HG03060 (cell line): ENCODE data around the gene CDK16.

Experiments
- ATAC-seq: cut with Tn5 transposase; IDR thresholded peaks from one replicate; pipeline ENCODE4 v1.9.1; 2021; ENCODE audit warnings: low read depth, moderate number of reproducible peaks; ENCODE audit not compliant: unreplicated experiment

CDK16 gene

GRCh38 chrX:47184486-47184885, 34.0 kb upstream of the CDK16 start:
- ATAC-seq = no peak

- no peak for ATAC-seq
Observed at GRCh38 chrX:47185241-47185640, 33.2 kb upstream of the CDK16 start.

- ATAC-seq = no peak
Observed at GRCh38 chrX:47186096-47186740, 32.3 kb upstream of the CDK16 start.

- ATAC-seq = no peak
Observed at GRCh38 chrX:47187106-47187677, 31.3 kb upstream of the CDK16 start.

DNA sequence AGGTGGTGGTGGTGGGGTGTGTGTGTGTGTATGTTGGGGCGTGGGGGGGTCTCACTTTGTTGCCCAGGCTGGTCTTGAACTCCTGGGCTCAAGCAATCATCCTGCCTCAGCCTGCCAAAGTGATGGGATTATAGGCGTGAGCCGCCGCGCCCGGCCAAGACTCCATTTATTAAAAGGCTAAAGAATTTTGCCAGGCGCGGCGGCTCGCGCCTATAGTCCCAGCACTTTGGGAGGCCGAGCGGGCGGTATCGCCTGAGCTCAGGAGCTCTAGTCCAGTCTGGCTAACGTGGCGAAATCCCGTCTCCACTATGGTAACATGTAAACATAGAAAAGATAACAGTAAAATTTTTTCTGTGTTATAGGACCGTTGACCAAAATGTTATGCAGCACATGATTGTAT, 28.6 kb upstream of the CDK16 start:
- ATAC-seq = no peak

GRCh38 chrX:47190445-47191269, 27.8 kb upstream of the CDK16 start:
- peak; percentile 39 for ATAC-seq

DNA sequence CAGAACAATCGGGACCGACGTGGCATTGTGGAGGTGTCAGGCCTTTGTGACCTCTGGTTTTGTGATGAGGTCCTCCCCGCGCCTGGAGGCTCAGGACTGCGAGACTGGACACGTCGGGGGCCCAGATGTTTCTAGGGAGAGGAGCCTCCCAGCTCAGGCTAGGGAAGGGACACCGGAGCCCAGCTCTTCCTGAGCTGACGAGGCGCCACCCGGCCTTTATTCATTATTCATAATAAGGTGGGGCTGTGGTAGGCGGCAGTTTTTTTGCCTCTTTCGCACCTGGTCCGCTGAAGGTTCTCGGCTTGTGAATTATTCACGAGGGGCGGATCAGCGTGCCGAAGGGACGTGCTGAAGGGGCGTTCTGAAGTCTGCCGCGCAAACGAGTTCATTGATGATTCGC, 27.1 kb upstream of the CDK16 start:
- ATAC-seq = no peak

GRCh38 chrX:47191806-47192401, 26.6 kb upstream of the CDK16 start:
- no peak for ATAC-seq

- peak; percentile 53 for ATAC-seq
Observed at GRCh38 chrX:47193475-47194193, 24.8 kb upstream of the CDK16 start, which contains the start of gene UBA1. TSS of gene UBA1 (plus strand) at chrX:47193829. CDS start at chrX:47198803, 4,974 bp downstream.

- ATAC-seq = no peak
Observed at GRCh38 chrX:47194194-47194787, 24.2 kb upstream of the CDK16 start.

DNA sequence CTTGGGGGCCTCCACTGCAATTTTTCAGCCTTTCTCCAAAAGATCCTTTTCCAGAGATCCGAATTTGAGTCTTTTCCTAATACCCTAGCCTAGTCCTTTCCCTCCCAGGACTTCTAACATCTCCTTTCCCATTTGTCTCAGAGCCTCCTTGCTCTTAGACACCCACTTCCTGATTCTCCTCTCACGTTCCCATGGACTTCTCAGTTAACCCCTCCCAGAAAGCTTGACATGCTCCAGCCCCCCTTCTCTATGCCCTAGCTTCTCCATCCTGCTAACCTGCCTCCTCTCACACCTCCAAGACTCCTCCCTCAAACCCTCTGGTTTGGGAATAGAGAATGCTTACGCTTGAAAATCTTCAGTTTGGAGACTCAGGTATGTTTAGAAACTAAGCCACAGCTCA, 22.4 kb upstream of the CDK16 start:
- ATAC-seq = no peak

GRCh38 chrX:47197526-47197925, 21.0 kb upstream of the CDK16 start:
- no peak for ATAC-seq

DNA sequence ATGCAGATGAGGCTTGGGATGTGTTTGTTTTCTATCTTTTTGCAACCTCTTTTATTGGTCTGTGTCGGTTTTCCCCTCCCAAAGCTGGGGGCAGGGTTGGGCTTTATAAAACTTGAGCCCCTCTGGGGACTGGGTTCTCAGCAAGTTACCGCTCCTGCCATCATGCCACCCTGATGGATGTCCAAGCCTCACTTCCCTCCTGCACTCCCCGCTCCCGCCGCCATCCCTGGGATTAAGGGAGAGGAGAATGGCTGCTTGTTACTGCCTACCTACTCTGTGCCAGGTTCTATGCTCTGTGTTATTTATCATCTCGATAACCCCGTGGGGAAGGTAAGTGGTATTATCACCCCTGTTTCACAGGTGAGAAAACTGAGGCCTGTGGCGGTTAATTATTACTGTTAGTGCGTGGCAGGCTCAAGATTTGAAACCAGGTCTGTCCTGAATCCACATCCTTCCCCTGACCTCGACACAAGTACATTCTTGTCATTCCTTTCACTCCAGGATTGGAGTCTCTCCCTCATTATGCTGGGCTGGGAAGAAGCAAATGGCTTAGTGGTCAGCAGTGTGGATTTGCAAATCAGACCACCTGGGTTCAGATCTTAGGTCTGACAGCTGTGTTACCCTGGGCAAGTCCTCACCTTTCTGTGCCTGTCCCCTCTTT, 20.3 kb upstream of the CDK16 start:
- ATAC-seq = no peak

- no peak for ATAC-seq
Observed at GRCh38 chrX:47198687-47199080, 19.8 kb upstream of the CDK16 start.

DNA sequence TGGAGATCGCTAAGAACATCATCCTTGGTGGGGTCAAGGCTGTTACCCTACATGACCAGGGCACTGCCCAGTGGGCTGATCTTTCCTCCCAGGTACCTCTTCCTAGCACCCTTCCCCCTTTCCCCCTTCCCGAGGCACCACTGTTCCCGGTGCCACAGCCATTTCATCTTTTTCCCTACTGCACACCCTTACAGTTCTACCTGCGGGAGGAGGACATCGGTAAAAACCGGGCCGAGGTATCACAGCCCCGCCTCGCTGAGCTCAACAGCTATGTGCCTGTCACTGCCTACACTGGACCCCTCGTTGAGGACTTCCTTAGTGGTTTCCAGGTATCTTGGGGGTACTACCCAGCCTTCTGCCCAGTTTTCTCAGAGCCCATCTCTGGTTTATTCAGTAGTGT, 19.2 kb upstream of the CDK16 start:
- no peak for ATAC-seq

DNA sequence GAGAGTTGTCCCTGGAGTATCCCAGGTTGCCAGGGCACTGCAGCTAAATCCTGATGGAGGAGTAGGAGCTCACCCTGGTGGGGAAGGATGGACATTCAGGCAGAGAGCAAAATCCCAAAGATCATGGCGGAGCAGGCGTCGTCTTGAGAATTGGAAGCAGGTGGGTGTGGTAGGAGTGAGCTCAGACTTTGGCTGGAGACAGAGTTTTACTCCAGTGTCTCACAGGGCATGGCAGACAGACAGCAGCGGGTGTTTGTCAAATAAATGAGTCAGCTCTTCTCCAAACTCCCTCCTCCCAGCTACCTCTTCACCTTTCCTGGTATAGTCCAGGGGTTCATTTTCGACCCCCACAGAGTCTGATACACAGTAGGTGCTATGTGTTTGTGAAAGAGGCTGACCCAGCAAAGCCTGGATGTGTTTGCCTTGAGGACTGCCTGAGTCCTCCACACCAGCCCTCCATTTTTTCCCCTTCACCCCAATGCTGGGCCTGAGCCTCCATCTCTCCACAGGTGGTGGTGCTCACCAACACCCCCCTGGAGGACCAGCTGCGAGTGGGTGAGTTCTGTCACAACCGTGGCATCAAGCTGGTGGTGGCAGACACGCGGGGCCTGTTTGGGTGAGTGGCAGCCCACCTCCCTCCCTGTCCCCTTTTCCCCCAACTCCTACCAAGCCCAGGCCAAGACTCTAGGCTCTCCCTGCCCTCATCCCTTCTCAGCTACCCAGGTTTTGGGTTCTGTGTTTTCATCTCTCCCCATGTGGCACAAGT, 17.9 kb upstream of the CDK16 start:
- no peak for ATAC-seq

- no peak for ATAC-seq
Observed at GRCh38 chrX:47201345-47201944, 17.0 kb upstream of the CDK16 start.

GRCh38 chrX:47202316-47202715, 16.2 kb upstream of the CDK16 start:
- ATAC-seq = no peak

DNA sequence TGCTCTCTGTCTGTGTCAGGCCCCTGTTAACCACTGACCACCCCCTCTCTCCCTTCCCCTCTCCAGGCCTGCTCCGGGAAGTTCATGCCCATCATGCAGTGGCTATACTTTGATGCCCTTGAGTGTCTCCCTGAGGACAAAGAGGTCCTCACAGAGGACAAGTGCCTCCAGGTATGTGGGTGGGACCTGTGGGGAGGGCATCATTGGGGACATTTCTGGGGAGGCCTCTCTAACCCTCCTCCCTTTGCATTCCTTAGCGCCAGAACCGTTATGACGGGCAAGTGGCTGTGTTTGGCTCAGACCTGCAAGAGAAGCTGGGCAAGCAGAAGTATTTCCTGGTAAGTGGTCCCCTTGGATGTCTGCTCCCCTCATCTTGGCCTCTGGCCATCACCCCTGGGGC, 15.6 kb upstream of the CDK16 start:
- ATAC-seq = no peak
